ENCODE measurements around the gene KCNIP2. TPM values are rescaled to one million over a fixed set of nuclear protein-coding genes. Genes with fewer than 3 reads are reported as not detected.

Gene KCNIP2
- total RNA-seq, 1 donor from 2014 or later, result 3.2 TPM

DNA sequence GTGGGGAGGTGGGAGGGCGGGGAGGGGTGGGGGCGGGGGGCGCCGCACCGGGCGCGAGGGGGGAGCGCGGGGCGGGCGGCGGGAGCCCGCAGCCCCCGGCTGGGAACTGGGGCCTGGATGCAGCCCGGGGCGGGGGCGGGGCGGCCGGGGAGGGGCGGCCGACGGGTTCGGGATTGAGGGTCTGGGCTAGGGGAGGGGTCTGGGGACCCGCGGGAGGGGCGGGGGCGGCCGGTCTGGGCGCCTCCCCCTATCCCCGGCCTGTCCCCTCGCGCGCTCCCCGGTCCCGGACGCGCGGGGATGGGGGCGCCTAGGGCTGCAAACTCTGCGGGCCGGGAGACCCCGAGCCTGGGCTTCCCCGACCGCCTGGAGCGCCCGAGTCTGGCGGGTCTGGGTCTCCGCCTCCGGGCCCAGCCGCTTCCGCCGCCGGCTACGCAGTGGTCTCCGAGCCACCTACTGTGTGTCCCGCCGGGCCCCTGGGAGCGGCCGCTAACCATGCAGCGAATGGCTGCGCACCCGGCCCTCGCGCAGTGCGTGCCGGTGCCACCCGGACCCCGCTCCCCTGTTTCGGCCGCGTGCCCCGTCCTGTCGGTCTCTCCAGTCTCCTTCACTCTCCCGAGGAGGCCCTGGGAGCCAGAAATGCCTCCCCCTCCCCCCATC lies 67.3 kb downstream of the KCNIP2 start:
- DNase-seq (ENCODE audit: low spot score), result no peak
- Mint-ChIP-seq H3K4me3 (ENCODE audit: low read depth) (no peak overlapping the region), H3K27me3 (ENCODE audit: low read depth) (peaks cover 59% of the 10 kb centered on the region), H3K36me3 (ENCODE audit: low read depth) (peaks cover 19% of the 10 kb centered on the region), H3K9me3 (no peaks in the 10 kb centered on the region), H3K27ac (no peak overlapping the region), H3K4me1 (ENCODE audit: low read depth) (peaks cover 15% of the 10 kb centered on the region)
- intact Hi-C loops (cut with micrococcal nuclease), result loop anchor here (10.0 kb wide), 2 partner anchors 631 to 1041 kb away; no protein-coding TSS in a partner anchor

Other genes starting within 250 kb of the KCNIP2 start
- gene FBXW4, start 148.6 kb downstream of the KCNIP2 start, total RNA-seq, result 35.8 and 37.7 TPM in 2 replicates
- not detected in 2 replicates for gene FGF8, start 67.7 kb downstream of the KCNIP2 start, total RNA-seq
- 139 and 140 TPM in 2 replicates for gene NPM3, start 60.4 kb downstream of the KCNIP2 start, total RNA-seq
- gene OGA, start 25.4 kb downstream of the KCNIP2 start, total RNA-seq, result 119 and 122 TPM in 2 replicates
- 19.1 and 25.5 TPM in 2 replicates for gene ARMH3, start 212.4 kb upstream of the KCNIP2 start, total RNA-seq
- gene HPS6, start 221.5 kb upstream of the KCNIP2 start, total RNA-seq, result 25.4 and 25.5 TPM in 2 replicates